GM19395 (cell line): ENCODE measurements around the gene ENTPD7.
"Not testable (repeated sequence)": the region's sequence is repeated elsewhere in the genome, so short reads cannot be mapped to it uniquely, and the experiment has no call there.

ENCODE experiments used
- ATAC-seq: cut with Tn5 transposase; IDR thresholded peaks from one replicate; pipeline ENCODE4 v1.9.1; 2021; ENCODE audit warnings: mild to moderate bottlenecking, moderate library complexity; ENCODE audit not compliant: unreplicated experiment

The ENTPD7 gene

GRCh38 chr10:99742254-99742653 lies 82.9 kb downstream of the ENTPD7 start:
- ATAC-seq, result no peak

- no peak for ATAC-seq
Observed at GRCh38 chr10:99742701-99743100, 83.4 kb downstream of the ENTPD7 start.

GRCh38 chr10:99743841-99744240 lies 84.5 kb downstream of the ENTPD7 start:
- no peak for ATAC-seq

DNA sequence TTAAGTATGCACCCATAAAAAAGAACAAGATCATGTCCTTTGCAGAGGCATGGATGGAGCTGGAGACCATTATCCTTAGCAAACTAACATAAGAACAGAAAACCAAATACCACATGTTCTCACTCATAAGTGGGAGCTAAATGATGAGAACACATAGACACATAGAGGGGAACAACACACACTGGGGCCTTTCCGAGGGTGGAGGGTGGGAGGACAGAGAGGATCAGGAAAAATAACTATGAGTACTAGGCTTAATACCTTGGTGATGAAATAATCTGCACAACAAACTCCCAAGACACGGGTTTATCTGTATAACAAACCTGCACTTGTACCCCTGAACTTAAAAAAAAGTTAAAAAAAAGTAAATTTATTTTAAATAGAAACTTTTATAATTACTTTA lies 86.9 kb downstream of the ENTPD7 start:
- not testable (repeated sequence) for ATAC-seq

DNA sequence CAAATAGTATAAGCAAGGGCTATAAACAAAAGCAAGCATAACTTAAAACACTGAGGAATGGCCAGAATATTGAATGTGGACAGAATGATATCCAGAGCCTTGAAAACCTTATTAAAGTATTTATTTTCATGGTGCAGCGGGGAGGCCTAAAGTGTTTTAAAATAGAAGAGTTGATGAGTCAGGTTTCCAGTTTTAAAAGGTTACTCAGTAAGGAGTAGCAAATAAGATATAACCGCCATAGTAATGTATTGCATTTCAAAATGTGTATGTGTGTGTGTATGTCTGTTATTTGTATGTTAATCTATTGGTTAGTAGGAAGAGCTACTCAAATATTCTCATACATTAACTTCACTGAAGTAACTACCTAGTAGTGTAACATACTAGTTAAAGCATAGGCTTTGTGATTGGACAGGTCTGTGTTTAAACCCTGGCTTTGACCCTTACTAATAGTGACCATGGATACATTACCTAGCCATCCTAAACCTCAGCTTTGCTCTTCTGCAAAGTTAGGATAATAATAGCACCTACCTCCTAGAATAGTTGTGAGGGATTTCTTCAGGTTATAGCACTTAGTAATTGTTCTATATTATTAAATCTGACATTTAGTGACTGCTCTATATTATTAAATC lies 89.6 kb downstream of the ENTPD7 start:
- ATAC-seq, result no peak

DNA sequence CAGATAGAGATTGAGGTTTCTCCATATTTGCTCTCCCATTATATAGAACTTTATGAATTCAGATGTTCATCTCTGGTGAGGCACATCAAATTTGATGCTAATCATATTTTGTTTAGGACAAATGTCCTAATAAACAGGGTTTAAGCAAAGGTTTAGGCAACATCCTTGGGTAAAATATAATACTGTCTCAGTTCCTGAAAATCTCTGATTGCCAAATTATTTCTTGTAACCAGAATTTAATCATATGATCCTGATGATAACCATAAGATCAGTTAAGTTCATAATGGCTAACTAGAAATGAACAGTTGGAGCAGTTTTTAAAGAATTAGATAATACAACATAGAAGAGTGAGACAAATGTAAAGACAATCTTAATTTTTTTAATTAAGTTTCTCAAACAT lies 91.3 kb downstream of the ENTPD7 start:
- ATAC-seq, result no peak

- no peak for ATAC-seq
Observed at GRCh38 chr10:99754670-99755069, 95.4 kb downstream of the ENTPD7 start.
